Measurements from ENCODE around the gene AKAP12. TPM values are rescaled to one million over a fixed set of nuclear protein-coding genes. Genes with fewer than 3 reads are reported as not detected.

AKAP12 gene
- total and polyA plus RNA-seq, 2 donors from 2014 or later, result 10.2 to 84.6 TPM

DNA sequence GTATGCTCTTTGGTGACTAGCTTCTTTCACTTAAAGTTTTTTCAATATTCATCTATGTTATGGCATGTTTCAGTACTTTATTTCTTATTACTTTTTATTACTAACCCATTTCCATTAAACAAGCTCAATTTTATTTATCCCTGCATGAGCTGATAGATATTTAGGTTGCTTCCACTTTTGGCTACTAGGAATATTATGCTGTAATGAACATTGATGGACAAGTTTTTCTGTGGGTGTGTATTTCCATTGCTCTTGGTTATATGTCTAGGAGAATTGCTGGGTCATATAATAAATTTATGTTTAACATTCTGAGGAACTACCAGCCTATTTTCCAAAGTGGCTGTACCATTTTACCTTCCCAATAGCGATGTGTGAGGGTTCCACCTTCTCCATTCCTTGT lies 81.7 kb downstream of the AKAP12 start:
- no peaks in the 10 kb centered on the region for H3K36me3 ChIP-seq (ENCODE audit: control insufficient read depth in 2 of 3, insufficient read depth in 3 of 3, low read length in 3 of 3)
- no peaks in the 10 kb centered on the region for H3K9me3 ChIP-seq (ENCODE audit: control insufficient read depth in 2 of 3, insufficient read depth in 1 of 3, low read length in 3 of 3)
- no peaks in the 10 kb centered on the region for H3K27me3 ChIP-seq (ENCODE audit: control insufficient read depth, insufficient read depth, low read length)
- intact Hi-C loops (cut with DNase I), result no loop called here
- DNase-seq, result no peak
- FAIRE-seq, result no peak
- H3K4me1 ChIP-seq (ENCODE audit: control insufficient read depth in 2 of 3, insufficient read depth in 2 of 3, low read depth in 1 of 3, low read length in 3 of 3), result peaks cover 0 to 8% (median 8%) of the 10 kb centered on the region in 3 donors
- no peak for TF ChIP-seq CTCF (IDR thresholded peaks at IDR 0.05; ENCODE audit: borderline replicate concordance, extremely low read depth, insufficient read depth)
- no peak overlapping the region for H3K9ac ChIP-seq (ENCODE audit: low read length in 3 of 3)
- no peak overlapping the region for H3K27ac ChIP-seq (ENCODE audit: low read depth in 2 of 2, low read length in 2 of 2)
- no peak overlapping the region for H3K4me3 ChIP-seq (ENCODE audit: low read length in 3 of 3)

DNA sequence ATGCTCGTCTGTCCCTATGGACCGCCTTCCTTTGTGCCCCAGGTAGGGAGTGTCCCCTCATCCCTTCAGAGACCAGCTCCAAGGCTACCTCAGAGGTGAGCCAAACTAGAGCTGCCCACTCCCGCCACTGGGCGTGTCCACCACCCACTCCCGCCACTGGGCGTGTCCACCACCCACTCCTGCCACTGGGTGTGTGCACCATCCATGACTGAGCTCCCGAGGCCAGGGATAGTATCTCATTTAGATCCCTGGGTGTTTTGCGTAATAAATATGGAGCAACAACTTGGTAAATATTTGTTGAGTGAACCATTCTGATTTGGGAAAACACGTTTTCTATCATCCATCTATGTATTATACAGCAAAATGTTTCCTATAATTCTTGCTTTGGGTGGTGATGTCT lies 82.8 kb downstream of the AKAP12 start:
- no peaks in the 10 kb centered on the region for H3K36me3 ChIP-seq (ENCODE audit: control insufficient read depth in 2 of 3, insufficient read depth in 3 of 3, low read length in 3 of 3)
- peaks cover 0 to 8% (median 8%) of the 10 kb centered on the region in 3 donors for H3K4me1 ChIP-seq (ENCODE audit: control insufficient read depth in 2 of 3, insufficient read depth in 2 of 3, low read depth in 1 of 3, low read length in 3 of 3)
- FAIRE-seq, result no peak
- H3K9me3 ChIP-seq (ENCODE audit: control insufficient read depth in 2 of 3, insufficient read depth in 1 of 3, low read length in 3 of 3), result no peaks in the 10 kb centered on the region
- DNase-seq, result no peak
- no peaks in the 10 kb centered on the region for H3K27me3 ChIP-seq (ENCODE audit: control insufficient read depth, insufficient read depth, low read length)
- H3K27ac ChIP-seq (ENCODE audit: low read depth in 2 of 2, low read length in 2 of 2), result no peak overlapping the region
- intact Hi-C loops (cut with DNase I), result no loop called here
- no peak for TF ChIP-seq CTCF (IDR thresholded peaks at IDR 0.05; ENCODE audit: borderline replicate concordance, extremely low read depth, insufficient read depth)
- H3K4me3 ChIP-seq (ENCODE audit: low read length in 3 of 3), result no peak overlapping the region
- no peak overlapping the region for H3K9ac ChIP-seq (ENCODE audit: low read length in 3 of 3)

DNA sequence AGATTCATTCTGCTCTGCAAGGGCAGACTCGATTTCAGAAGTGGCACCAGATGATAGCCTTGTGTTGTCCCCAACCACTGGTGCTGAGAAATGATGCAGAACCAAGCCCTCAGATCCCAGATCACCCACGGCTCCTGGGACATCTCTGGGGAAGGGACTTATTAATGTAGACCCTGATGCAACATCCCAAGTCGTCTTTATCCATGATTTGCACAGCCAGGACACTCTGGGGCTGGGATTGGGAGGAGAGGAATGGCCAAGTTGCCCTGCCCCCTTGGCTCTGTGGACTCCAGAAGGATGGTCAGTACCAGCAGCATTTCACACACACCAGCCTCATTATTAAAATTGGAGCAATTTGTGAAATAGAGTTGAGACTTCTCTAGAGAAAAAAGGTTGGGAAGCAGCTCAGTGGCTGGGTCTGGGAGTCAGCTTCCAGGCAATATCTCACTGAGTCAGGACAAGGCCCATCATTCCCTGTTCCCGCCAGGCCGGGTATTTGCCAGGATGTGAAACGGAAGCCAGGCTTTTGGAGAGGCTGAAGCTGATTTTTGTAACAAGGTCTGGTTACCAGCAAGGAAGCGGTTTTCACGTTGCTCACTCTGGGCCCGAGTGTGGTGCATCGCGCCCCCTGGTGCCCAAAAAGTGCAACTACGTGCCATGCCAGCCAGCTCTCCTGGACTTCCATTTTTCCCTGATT lies 84.2 kb downstream of the AKAP12 start:
- peak; percentile 87 to 94 (median 92) for DNase-seq
- no peaks in the 10 kb centered on the region for H3K36me3 ChIP-seq (ENCODE audit: control insufficient read depth in 2 of 3, insufficient read depth in 3 of 3, low read length in 3 of 3)
- intact Hi-C loops (cut with DNase I), result no loop called here
- peak overlapping the region; percentile 23 to 55 for H3K27ac ChIP-seq (ENCODE audit: low read depth in 2 of 2, low read length in 2 of 2)
- peaks cover 0 to 8% (median 8%) of the 10 kb centered on the region in 3 donors for H3K4me1 ChIP-seq (ENCODE audit: control insufficient read depth in 2 of 3, insufficient read depth in 2 of 3, low read depth in 1 of 3, low read length in 3 of 3)
- no peak overlapping the region for H3K4me3 ChIP-seq (ENCODE audit: low read length in 3 of 3)
- no peak for FAIRE-seq
- TF ChIP-seq CTCF (IDR thresholded peaks at IDR 0.05; ENCODE audit: borderline replicate concordance, extremely low read depth, insufficient read depth), result peak; percentile 97
- H3K9me3 ChIP-seq (ENCODE audit: control insufficient read depth in 2 of 3, insufficient read depth in 1 of 3, low read length in 3 of 3), result no peaks in the 10 kb centered on the region
- H3K27me3 ChIP-seq (ENCODE audit: control insufficient read depth, insufficient read depth, low read length), result no peaks in the 10 kb centered on the region
- peak overlapping the region in 2 of 3 donors; percentile 26 to 36 for H3K9ac ChIP-seq (ENCODE audit: low read length in 3 of 3)

- peak overlapping the region in 2 of 3 donors; percentile 26 to 36 for H3K9ac ChIP-seq (ENCODE audit: low read length in 3 of 3)
Measured at GRCh38 chr6:151324488-151324825, 84.7 kb downstream of the AKAP12 start.

More at GRCh38 chr6:151324488-151324825, 84.7 kb downstream of the AKAP12 start:
- Histone ChIP-seq H3K36me3 (ENCODE audit: control insufficient read depth in 2 of 3, insufficient read depth in 3 of 3, low read length in 3 of 3) (no peaks in the 10 kb centered on the region), H3K4me3 (ENCODE audit: low read length in 3 of 3) (no peak overlapping the region), H3K9me3 (ENCODE audit: control insufficient read depth in 2 of 3, insufficient read depth in 1 of 3, low read length in 3 of 3) (no peaks in the 10 kb centered on the region), H3K4me1 (ENCODE audit: control insufficient read depth in 2 of 3, insufficient read depth in 2 of 3, low read depth in 1 of 3, low read length in 3 of 3) (peaks cover 0 to 8% (median 8%) of the 10 kb centered on the region in 3 donors), H3K27me3 (ENCODE audit: control insufficient read depth, insufficient read depth, low read length) (no peaks in the 10 kb centered on the region), H3K27ac (ENCODE audit: low read depth in 2 of 2, low read length in 2 of 2) (no peak overlapping the region)
- intact Hi-C loops (cut with DNase I), result no loop called here
- TF ChIP-seq CTCF (IDR thresholded peaks at IDR 0.05; ENCODE audit: borderline replicate concordance, extremely low read depth, insufficient read depth), result no peak
- DNase-seq, result no peak
- FAIRE-seq, result no peak

Data from kidney (tissue), 14 donors.